ENCODE measurements around the gene TSSC4.
"Not testable (repeated sequence)": the region's sequence is repeated elsewhere in the genome, so short reads cannot be mapped to it uniquely, and the experiment has no call there.

The TSSC4 gene

DNA sequence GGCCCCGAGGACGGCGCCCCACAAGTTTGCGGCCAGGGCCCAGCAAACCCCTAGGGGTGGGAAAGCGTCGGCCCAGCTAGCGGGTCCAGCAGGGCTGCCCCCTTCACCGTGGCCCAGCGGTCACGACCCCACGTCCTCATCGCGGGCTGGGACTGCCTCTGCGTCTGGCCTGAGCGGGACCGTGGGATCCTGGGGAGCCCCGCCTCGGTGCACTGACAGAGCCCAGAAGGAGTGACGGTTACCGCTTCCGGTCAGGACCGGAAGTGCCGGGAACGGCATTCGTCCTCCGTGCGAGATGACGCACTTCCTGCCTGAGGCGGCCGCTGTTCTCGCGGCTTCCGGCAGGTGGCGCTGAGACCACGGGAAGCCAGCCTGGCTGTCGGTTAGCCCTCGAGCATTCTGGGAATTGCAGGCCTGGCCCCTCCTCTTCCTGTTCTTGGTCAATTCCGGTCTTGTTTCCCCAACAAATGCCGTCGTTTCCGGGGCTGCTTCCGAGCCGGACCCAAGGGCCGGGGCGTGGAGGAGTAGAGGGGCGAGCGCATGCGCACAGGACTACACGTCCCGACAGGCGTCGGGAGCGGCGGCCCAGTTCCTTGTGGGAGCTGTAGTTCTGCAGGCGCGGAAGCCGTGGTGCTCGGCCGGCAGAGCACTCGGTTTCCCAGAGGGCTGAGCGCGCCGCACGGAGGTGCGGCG is at the start of gene TSSC4:
Gene TSSC4 (plus strand): TSS at position 682 of the 693 bp plus-strand sequence. CDS start 1,884 bp downstream, outside the sequence.
- H3K4me2 ChIP-seq = peak within 1 kb of the TSS; percentile 93 to 100 (median 97)
- H3K9ac ChIP-seq = peak within 1 kb of the TSS; percentile 90 to 99 (median 93)
- H4K20me1 ChIP-seq = peaks cover 0 to 56% (median 18%) of the 10 kb centered on the region in 11 experiments; a peak in 15 of 22 replicates
- H3K9me3 ChIP-seq (replicated peaks in 1 of 11) = no peaks in the 10 kb centered on the region
- 0 out of 22 replicates have a peak, but pooled peaks of 1 of the 11 experiments have one; percentile 14 for TF ChIP-seq Cebpa-rat (IDR thresholded peaks at IDR 0.05)
- H3K4me3 ChIP-seq = peak within 1 kb of the TSS; percentile 82 to 100 (median 94)
- H3K4me1 ChIP-seq = peaks cover 24 to 49% (median 40%) of the 10 kb centered on the region in 10 experiments
- peak within 1 kb of the TSS; percentile 84 to 97 (median 88) for H3K27ac ChIP-seq
- peaks cover 50 to 78% (median 63%) of the 10 kb centered on the region in 11 experiments for H3K36me3 ChIP-seq
- no peaks in the 10 kb centered on the region for H3K27me3 ChIP-seq

GRCh38 chr11:2351701-2352100 is 48.8 kb upstream of the TSSC4 start:
- H3K4me1 ChIP-seq = no peaks in the 10 kb centered on the region
- H4K20me1 ChIP-seq = no peaks in the 10 kb centered on the region
- no peak overlapping the region for H3K4me2 ChIP-seq
- H3K36me3 ChIP-seq = no peaks in the 10 kb centered on the region
- H3K9me3 ChIP-seq (replicated peaks in 1 of 11) = peaks cover 20 to 44% (median 33%) of the 10 kb centered on the region in 11 experiments
- no peak overlapping the region for H3K9ac ChIP-seq
- no peak overlapping the region for H3K27ac ChIP-seq
- H3K4me3 ChIP-seq = no peak overlapping the region
- TF ChIP-seq Cebpa-rat (IDR thresholded peaks at IDR 0.05) = no peak
- no peaks in the 10 kb centered on the region for H3K27me3 ChIP-seq

GRCh38 chr11:2352420-2352819 is 48.1 kb upstream of the TSSC4 start:
- no peak overlapping the region for H3K9ac ChIP-seq
- H3K27ac ChIP-seq = no peak overlapping the region
- H3K4me3 ChIP-seq = no peak overlapping the region
- H3K4me2 ChIP-seq = no peak overlapping the region
- no peaks in the 10 kb centered on the region for H3K4me1 ChIP-seq
- no peaks in the 10 kb centered on the region for H4K20me1 ChIP-seq
- TF ChIP-seq Cebpa-rat (IDR thresholded peaks at IDR 0.05) = no peak
- H3K36me3 ChIP-seq = no peaks in the 10 kb centered on the region
- no peaks in the 10 kb centered on the region for H3K27me3 ChIP-seq
- H3K9me3 ChIP-seq (replicated peaks in 1 of 11) = peaks cover 20 to 39% (median 29%) of the 10 kb centered on the region in 11 experiments

DNA sequence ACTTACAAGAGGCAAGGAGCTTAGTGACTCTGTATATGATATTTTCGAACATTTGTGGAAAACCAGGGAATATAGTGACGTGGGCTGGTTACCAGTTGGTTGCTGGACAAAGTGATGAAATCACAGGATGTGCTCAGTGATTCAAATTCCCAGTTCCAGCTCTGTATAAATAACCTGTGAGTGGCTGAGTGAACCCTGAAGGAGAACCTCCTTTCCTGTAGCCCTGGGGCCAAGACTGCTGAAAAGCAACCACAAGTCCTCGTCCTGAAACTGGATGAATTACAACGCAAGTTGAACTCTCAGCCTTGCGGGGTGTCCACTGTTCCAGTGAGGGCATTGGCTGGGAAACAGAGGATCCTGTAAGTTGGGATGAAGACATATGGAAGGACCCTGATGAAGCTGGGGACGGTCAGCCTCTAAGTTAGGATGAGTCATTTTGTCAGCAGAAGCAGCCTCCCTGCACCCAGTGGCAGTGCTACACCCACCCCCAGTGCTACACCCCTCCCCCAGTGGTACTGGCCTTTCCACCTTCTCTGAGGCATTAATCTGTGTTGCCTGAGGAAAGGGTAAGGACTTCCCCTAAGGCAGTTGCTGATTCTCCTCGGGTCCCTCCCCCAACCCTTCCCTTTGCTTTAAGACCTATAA is 45.4 kb upstream of the TSSC4 start:
- no peaks in the 10 kb centered on the region for H3K36me3 ChIP-seq
- no peaks in the 10 kb centered on the region for H3K27me3 ChIP-seq
- H3K4me2 ChIP-seq = no peak overlapping the region; a peak in 1 of 22 replicates
- H3K4me3 ChIP-seq = no peak overlapping the region
- H3K4me1 ChIP-seq = peaks cover 12 to 25% (median 20%) of the 10 kb centered on the region in 10 experiments
- H4K20me1 ChIP-seq = no peaks in the 10 kb centered on the region
- no peak overlapping the region for H3K9ac ChIP-seq
- H3K27ac ChIP-seq = no peak overlapping the region
- TF ChIP-seq Cebpa-rat (IDR thresholded peaks at IDR 0.05) = no peak
- peaks cover 0 to 13% (median 6%) of the 10 kb centered on the region in 11 experiments; a peak in 19 of 22 replicates for H3K9me3 ChIP-seq (replicated peaks in 1 of 11)

- Histone ChIP-seq H3K27ac (no peak overlapping the region), H3K4me2 (no peak overlapping the region), H3K27me3 (no peaks in the 10 kb centered on the region), H3K9me3 (replicated peaks in 1 of 11) (peaks cover 0 to 4% (median 0%) of the 10 kb centered on the region in 11 experiments; a peak in 1 of 22 replicates), H3K4me3 (no peak overlapping the region), H3K4me1 (peaks cover 21 to 44% (median 35%) of the 10 kb centered on the region in 10 experiments), H3K36me3 (no peaks in the 10 kb centered on the region), H3K9ac (no peak overlapping the region), H4K20me1 (no peaks in the 10 kb centered on the region)
- no peak for TF ChIP-seq Cebpa-rat (IDR thresholded peaks at IDR 0.05)
Observed at GRCh38 chr11:2357246-2357645, 43.3 kb upstream of the TSSC4 start.

- peak overlapping the region in 3 of 11 experiments; percentile 79 to 88 (median 81); a peak in 2 of 22 replicates for H3K4me2 ChIP-seq
- H3K27me3 ChIP-seq; H3K4me3 ChIP-seq; H3K27ac ChIP-seq; H3K36me3 ChIP-seq; H4K20me1 ChIP-seq; H3K9me3 ChIP-seq (replicated peaks in 1 of 11); H3K9ac ChIP-seq: not testable (repeated sequence)
- peaks cover 21 to 47% (median 37%) of the 10 kb centered on the region in 10 experiments for H3K4me1 ChIP-seq
Observed at GRCh38 chr11:2357651-2358050, 42.9 kb upstream of the TSSC4 start.

GRCh38 chr11:2358754-2359442 is 41.7 kb upstream of the TSSC4 start:
- H3K27ac ChIP-seq = no peak overlapping the region
- no peaks in the 10 kb centered on the region for H3K36me3 ChIP-seq
- no peak overlapping the region for H3K9ac ChIP-seq
- peak overlapping the region; percentile 21 to 88 (median 73); a peak in 19 of 22 replicates for H3K4me2 ChIP-seq
- peaks cover 21 to 57% (median 43%) of the 10 kb centered on the region in 10 experiments for H3K4me1 ChIP-seq
- H3K4me3 ChIP-seq = 0 out of 20 replicates have a peak overlapping the region, but pooled peaks of 1 of the 10 experiments have one; percentile 4
- peaks cover 0 to 4% (median 0%) of the 10 kb centered on the region in 11 experiments; a peak in 1 of 22 replicates for H3K9me3 ChIP-seq (replicated peaks in 1 of 11)
- no peaks in the 10 kb centered on the region for H3K27me3 ChIP-seq
- H4K20me1 ChIP-seq = no peaks in the 10 kb centered on the region
- TF ChIP-seq Cebpa-rat (IDR thresholded peaks at IDR 0.05) = no peak

- Histone ChIP-seq H4K20me1 (no peaks in the 10 kb centered on the region), H3K9ac (no peak overlapping the region), H3K36me3 (no peaks in the 10 kb centered on the region), H3K4me3 (no peak overlapping the region), H3K4me1 (peaks cover 21 to 61% (median 43%) of the 10 kb centered on the region in 10 experiments), H3K27ac (no peak overlapping the region), H3K9me3 (replicated peaks in 1 of 11) (peaks cover 0 to 4% (median 0%) of the 10 kb centered on the region in 11 experiments; a peak in 1 of 22 replicates), H3K4me2 (peak overlapping the region in 10 of 11 experiments; percentile 47 to 88 (median 75); a peak in 19 of 22 replicates), H3K27me3 (no peaks in the 10 kb centered on the region)
- TF ChIP-seq Cebpa-rat (IDR thresholded peaks at IDR 0.05) = no peak
Observed at GRCh38 chr11:2359557-2359956, 41.0 kb upstream of the TSSC4 start.

All from BLaER1 treated with 17β-estradiol and CSF1 and Interleukin-3, amounts not matched to agents 10 nM and 100 nM (cell line).